ENCODE results near the gene CELF4.
"Not testable (repeated sequence)": the region's sequence is repeated elsewhere in the genome, so short reads cannot be mapped to it uniquely, and the experiment has no call there.

The CELF4 gene

DNA sequence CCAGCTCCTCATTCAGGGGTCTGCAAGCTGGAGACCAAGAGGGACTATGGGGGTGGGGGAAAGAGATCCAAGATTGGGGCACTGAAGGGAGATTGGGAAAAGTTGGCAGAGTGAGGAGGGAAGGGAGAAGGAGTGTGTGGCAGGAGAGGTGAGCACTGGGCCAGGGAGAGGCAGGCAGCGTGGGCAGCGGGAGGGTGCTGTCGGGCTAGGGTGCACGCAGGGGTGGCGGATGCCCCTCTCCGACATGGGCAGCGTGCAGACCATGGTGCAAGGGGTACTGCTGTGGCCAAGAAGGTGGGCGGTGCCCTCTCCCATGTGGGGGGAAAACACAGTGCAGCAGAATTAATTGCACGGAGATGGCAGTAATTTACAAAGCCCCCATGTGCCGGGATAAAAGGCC, 74.1 kb downstream of the CELF4 start:
- DNase-seq, result no peak

DNA sequence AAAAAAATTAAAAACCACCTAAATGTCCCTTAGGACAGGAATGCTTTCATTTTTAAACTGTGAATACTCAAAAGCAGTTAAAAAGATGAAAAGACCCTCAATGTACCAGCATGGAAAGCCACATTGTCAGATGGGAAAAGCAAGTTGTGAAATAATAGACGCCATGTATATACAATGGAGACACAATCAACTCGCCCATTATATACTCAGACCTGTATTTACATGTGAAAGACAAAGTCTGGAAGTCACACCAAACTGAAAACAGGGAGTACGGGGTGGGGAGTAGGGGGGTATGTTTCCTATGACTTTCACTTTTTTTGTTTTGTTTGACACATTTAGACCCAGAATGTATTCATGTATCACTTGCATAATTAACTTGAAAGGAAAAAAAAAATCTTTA, 75.6 kb downstream of the CELF4 start:
- DNase-seq, result no peak

DNA sequence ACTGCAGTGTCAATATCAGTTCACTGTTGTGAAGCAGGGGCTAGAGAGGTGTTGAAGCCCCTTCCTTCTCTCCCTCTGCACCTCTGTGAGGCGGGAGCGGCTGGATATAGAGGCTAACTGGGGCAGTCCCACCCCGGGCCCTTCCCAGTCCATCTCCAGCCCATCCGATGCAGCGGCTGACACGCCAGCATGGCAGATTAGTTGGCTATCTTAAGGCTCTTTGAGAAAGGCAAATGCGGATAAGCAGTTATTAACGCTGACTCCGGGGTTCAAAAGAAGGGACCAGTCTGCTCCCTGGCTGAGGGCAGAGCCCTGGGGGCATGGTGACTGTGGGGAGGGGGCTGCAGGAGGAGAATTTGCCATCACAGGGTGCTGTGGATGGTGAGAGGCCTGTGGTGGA, 76.6 kb downstream of the CELF4 start:
- DNase-seq, result no peak

DNA sequence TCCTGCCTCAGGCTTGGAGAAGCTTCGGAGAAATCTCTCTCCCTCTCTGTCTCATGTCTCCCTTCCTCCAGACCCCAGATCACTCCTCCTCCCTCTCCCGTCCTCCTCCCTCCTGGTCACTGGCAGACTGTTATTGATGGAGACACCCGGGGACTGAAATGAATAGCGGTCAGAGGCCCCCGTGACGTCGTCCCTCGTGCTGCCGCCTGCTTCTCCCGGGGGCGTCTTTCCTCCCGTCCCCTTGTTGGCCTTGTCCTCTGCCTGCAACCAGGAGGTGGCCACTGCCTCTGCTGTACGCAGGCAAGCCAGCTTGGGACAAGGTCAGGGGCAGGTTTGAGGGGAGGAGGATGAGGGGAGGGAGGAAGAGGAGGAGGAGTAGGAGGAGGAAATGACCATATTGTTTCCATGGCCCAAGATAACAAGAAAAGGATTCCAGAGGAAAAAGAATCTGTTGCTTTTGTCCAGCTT, 78.2 kb downstream of the CELF4 start:
- no peak for DNase-seq

DNA sequence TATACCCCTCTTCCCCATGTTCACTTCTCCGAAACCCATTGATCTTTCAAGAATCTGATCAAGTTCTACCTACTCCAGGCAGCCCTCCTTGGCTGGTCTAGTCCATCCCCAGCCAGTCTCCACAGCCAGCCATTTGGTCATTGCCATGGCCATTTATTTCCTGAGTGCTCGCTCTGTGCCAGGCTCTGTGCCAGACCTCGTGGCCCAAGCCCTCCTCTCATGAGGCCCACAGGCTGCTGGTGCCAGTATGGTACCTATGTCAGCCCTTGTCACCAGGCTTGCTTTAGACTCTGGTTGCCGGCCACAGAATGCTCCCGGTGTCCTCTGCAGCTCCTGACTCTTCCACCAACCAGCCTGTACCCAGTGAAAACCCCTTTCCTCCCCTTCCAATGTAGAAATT, 78.8 kb downstream of the CELF4 start:
- no peak for DNase-seq

DNA sequence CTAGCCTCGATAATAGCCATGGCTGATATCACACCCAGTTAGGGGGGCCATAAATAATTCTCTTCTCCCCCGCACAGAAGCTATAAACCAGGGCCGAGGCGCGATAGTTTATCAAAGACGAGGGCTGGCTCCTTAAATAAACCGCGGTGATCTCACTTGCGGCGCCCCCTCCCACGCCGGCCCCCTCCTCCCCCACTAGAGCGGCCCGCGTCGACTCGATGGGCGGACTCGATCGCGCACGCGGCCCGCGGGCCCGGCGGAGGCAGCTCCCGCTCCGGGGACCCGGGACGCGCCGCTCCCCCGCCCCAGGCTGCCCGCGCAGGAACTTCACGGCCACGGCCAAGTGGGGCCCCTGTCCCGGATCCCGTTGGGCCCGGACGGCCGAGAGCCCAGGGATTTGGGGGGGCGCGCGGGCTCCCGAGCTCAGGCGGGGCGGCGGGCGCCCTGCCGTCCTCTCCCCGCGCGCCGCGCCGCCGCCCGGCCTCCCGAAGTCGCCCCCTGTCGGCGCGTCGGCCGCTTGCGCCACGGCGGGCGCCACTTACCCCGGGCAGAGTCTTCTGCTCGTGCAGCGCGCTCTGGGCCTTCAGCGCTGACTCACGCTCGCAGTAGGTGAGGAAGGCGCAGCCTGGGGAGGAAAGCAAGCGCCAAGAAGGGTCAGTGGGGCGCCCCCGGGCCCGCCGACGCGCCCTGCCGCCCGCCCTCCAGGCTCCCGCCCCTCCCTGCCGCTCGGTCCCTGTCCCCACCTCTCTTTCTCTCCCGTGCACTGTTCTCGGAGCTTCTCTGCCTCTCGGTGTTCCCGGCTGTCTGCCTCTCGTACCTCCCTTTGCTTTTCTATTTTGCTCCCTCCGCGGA, 80.4 kb downstream of the CELF4 start:
- no peak for DNase-seq

DNA sequence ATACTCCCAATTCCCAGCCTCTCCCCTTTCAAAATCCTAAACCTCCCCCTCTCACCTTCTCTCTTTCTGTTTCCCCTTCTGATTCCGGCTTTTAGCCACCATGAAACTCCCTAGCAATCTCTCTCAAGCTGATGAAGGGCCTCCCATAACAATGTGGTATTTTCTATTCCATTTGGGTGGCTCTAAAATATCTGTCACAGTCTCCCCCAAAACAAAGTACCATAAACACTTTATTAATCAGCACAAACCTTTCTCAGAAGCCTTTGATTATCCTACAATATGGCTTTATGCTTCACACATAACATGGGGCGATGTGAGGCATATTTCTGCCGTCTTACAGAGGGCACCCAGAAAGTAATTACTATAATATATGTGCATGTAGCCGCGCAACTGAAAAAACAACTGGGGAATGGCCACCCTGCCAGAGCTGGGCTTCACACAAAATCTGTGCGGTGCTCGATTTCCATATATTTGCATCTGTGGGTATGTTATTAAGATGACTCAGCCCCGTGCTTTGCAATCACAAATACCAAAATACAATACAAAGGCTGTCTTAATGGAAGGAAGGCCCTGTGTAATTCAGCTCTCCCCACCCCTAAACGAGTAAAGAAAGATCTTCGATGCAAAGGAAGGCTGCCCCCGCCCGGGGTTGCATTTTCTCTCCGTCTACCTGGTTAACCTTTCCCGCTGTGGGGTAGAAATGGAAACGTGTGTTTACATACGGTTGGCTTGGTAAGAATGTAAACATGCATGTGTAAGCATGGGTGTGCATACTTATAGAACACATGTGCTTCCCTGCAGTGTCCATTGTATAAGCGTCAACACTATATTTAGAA, 81.4 kb downstream of the CELF4 start:
- no peak for DNase-seq

DNA sequence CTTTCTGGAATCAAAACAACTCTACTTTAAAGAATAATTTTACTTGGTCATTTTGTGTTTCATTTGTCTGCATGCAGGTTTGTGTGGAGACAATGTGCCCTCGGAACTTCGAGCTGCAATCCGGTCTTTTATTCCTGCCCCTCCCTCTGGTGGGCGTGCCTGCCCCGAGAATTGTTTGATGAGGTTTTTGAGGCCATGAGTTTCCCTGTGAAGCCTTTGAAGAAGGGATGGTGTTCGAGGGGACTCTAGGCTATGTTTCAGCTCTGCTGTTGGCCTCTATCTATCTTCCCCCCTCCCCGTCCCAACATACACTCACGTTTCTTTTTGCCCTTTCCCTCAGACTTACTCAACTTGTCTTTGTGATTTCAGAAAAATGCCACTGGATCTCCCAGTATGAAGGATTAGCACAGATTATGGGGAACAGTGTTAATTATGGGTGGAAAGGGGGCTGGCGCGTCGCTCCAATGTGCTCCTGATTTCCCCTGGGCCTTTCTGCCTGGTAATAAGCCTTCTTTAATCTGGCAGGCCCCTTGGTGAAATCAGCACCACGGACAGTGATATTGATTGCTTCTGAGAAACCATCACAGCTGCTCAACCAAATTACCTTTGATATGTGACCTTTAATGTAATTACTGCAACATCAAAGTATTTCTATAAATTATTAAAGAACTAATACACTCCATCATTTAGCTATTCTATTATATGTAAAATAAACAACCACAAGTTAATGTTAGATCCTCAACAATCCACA, 82.2 kb downstream of the CELF4 start:
- no peak for DNase-seq

DNA sequence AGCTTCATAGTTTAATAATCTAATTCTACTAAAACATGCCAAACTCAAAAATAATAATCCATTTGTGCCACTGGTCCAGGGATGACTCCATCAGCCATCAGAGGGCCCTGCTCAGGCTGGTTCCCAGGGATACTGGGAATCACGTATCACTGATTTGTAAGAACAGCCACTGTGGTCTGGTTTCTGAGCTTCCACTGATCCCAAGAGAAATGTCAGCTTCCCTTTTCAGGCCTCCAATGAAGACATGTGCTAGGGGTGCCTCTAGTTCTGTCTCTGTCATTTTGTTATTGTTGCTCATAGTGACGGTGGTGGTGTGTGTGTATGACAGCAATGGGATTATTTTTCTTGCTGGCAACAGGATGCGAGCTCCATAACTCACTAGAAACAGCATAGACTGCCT, 83.2 kb downstream of the CELF4 start:
- DNase-seq, result no peak

DNA sequence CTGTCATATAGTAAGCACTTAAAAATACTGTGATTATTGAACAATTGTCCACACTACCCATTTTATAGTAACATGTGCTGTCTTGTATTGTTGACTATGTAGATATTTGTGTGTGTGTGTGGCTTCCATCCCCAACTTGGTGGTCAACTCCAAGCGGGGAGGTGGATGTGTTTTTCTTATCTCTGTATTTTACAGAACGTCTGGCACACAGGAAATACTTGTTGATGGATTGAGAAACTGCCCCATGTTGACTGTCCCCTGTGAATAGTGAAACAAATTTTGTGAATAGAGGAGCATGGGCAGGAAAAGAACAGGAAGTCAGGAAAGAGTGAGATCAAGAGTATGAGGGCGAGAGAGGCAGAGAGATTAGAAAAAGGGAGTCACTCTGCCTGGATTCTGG, 83.6 kb downstream of the CELF4 start:
- no peak for DNase-seq

DNA sequence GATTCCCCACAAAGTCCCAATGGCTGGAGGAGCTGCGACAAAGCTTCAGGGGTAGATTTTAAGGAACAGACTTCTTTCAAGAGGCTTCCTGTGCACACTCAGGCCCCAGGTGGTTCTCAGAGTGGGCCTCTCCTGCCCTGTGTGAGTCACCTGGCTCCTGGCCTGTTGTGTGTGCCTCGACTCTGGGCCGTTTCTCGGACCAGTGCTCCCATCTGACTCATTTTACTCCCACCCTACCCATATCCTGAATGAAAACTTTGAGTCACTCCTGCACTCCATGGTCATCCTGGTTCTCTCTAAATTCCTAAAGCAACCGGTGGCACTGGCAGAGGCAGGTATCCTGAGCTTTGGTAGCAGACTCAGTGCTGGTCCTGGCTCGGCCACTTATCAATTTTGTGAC, 84.1 kb downstream of the CELF4 start:
- DNase-seq, result no peak

DNA sequence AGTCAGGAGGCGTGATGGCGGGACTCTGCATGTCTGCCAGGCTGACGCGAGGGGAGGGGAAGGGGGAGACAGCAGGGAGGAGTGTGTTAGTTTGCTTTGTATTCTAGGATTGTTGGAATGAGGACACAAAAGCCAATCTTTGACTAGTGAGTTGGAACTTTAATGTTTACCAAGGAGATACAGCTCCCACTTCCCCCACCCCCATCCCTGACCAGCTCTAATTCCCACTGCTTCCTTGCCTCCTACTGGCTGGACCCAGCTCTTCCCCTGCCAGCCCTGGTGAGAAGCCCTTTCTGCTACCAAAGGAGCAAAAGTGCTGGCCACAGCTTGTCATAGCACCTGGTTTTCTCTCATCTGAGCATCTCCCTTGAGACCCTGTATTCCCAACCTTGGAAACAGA, 84.5 kb downstream of the CELF4 start:
- DNase-seq, result no peak

DNA sequence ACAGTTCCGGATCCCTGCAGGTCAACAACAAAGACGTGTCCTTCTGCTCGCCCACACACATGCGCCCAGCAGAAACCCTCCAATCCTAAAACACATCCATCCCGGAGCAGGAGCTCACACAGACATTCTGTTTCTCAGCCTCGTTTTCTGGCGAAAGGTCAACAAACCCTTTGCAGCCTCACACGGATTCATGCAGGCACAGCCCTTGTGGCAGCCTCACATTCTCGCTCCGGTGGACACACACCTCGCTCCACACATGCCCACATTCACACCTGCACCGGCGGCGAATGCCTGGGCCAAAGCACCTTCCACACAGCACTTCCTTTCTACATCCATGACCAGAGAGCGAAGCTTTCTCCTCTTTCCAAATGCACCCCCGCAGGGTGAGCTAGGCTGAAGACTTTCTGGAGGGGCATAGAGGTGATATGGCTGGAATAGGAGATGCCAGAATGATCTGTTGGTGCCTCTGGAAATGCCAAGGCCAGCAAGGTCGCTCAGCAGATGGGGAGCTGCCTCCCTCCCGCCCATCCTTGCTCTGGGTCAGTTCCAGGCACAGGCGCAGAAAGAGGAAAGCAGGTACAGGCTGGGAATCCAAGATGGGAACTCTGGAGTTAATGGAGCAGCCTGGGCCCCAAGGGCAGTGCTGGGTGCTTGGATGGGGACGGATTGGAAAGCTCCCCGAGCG, 88.8 kb downstream of the CELF4 start:
- DNase-seq, result no peak

DNA sequence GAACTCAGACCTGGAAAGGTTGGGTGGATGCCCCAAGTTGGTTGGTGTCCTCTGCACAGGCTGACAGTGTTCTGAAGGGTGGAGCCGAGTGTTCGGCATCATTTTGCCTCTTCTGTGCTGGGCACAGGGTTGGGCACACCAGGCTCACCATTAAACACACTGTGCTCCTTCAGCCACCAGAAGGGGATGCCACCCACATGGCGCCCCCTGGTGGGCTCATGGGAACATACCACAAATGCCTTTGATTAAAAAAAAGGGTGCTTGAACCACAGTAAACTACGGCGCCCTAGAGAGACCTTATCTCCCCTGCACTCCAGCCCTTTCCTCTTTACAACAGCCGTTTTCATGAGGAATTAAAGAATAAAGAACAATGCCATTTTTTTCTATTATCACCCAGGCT, 89.4 kb downstream of the CELF4 start:
- DNase-seq, result no peak

DNA sequence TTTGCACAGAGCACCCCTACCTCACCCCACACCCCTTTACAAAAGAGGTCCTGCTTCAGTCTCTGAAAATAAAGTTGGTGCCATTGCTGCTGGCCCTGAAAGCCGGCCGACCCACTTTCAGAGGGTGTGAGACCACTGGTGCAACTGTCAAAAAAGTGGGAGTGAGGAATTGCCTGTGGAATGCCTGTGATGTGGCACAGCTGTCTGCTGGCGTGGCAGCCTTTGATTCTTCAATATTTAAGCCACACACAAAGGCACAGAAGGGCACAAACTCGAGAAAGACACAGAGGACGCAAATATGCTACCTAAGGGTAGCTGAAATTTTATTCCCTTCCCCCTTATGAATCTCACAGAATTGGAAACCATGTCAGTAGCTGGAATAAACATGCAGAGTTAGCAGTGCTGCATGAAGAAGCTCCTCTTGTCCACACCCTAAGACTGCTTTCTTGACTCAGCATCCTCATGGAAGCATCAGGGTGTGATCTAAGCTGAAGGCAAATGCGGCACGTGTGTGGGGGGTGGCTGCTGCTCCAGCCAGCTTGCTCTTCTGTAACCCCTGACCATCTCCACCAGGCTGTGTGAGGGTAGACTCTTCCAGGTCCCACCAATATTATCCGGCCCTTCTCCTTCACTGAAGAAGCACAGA, 92.3 kb downstream of the CELF4 start:
- DNase-seq, result no peak

DNA sequence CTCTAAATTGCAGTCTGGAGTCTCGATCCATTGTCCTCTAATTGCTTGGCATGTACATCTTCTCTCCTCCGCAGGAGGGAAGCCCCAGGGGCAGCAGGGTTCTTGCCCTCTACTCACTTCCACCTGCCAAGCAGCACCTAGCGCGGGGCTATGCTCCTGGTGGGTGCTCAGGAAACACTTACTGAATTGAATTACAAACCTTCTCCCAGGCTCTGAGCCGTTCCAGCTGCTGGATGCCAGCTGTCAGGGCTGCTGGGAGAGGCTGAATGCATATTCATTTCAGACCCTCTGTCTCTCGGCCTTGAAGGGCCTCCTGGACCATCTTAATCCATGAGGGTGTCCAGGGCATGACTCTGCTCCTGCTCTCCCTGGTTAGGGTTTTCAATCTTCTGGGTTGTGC, 94.0 kb downstream of the CELF4 start:
- no peak for DNase-seq

DNA sequence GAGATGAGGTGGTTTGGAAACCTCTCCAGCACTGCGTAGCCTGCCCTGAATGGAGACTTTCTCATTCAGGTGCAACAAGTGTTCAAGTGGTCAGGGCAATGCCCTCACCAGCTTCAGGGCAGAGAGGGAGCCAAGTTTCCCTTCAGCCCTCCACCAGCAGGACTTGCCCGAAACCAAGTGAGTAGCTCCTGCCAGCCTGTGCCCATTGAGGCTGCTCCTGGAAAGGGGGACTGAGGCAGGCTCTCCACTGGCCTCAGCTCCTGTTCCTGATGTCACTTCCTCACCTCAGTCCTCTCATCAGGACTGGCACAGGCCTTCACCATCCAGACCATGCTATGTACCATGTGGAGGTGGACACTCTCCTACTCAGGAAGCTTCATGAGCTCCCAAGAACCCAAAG, 94.6 kb downstream of the CELF4 start:
- no peak for DNase-seq

DNA sequence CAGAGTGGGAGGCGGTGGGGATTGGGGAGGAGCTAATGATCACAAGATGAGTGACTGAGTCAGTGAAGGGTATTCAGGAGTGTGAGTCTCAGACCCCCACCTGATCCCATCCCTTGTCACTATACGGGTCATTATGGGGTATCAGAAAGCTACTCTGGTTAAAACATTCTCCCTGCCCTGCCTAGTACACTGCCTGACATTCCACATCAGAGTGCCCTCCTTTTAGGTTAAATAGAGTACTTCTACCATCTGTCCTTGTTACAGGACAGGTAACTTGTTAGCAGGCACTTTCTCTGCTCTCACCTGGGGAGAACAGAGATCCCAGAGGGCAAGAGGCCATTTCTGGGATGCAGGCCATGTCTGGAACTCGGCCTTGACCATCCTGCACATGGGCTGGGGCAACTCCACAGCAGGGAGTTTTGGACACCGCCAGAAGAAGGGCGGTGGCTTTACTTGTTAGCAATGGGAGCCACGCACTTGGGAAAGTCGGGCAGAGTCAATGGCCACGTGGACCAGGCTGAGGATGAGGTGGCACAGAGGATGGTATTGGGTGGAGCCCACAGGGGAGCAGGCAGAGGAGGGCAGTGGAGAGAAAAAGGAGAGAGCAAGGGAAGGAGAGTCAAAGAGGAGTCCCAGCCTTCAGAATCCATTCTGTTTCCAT, 98.5 kb downstream of the CELF4 start:
- DNase-seq, result no peak

DNA sequence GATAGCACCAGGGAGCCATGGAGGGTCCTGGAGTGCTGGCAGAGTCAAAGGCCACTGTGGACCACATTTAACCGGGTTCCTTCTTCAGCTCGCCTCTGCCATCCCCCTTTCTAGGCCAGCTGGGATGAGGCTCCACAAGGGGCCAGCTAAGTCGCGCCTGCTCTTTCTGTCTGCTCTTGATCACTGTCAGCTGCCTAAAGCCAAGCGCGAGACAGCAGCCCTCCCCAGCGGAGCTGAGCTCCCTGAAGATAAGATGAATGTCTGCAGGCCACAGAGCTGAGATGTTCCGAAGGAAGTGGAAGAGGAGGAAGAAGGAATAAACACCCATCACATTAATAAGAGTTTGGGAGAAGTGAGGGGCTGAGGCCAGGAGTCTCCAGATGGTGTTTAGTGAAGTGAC, 99.6 kb downstream of the CELF4 start:
- no peak for DNase-seq

DNA sequence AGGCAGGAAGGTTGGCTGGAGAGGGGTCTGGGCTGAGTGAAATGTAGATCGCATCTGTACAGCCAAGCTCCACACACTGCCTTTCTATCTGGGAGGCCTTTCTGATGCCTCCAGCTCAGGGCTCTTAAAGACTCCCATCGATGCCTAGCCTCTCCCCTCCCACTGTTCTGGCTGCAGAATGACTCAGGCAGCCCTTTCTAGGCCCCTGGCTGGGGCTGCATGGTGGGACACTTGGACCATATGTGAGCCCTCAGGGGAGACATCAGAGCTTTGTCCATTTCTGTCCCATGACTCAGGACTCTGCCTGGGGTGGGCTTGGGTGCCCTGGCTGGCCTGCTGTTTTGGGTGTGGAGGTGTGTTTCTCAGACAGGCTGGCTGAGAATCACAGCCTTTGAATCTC, 101.3 kb downstream of the CELF4 start:
- no peak for DNase-seq

DNA sequence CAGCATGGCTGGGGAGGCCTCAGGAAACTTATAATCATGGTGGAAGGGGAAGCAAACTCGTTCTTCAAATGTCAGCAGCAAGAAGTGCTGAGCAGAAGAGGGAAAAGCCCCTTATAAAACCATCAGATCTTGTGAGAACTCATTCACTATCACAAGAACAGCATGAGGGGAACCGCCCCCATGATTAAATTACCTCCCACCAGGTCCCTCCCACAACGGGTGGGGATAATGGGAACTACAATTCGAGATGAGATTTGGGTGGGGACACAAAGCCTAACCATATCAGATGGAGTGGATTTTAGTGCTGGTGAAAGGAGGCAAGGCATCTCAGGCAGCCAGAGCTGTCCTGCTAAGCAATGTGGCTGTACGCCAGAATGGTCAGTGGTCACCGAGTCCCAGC, 104.3 kb downstream of the CELF4 start:
- not testable (repeated sequence) for DNase-seq

DNA sequence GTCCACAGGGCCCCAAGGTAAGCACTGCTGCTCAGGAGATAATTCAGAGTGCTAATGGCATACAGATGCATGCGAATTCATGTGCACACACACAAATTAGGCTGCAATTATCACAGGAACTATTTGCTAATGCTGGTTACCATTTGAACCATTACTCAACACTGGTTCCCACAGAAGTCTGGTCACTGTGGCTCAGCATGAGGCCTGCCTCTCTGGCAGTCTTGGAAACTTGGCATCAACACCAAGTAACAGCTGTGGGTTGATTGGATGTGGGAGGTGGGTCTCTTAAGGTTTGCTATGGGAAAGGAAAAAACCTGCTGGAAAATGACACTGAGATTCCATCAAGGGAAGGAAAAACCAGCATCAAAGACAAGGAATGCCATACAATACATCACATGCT, 105.0 kb downstream of the CELF4 start:
- peak; percentile 41 for DNase-seq

All from NCI-H446 treated with DMSO at 0.1 percent for 48 hours (cell line).